ENCODE measurements around the gene FYB2. TPM values are rescaled to one million over a fixed set of nuclear protein-coding genes. Genes with fewer than 3 reads are reported as not detected.

Gene FYB2
- total RNA-seq, 1 donor from 2014 or later, result 0.14 TPM

- H3K27ac Mint-ChIP-seq (ENCODE audit: unreplicated experiment), result no peak overlapping the region
- peaks cover 11% of the 10 kb centered on the region for H3K4me1 Mint-ChIP-seq (ENCODE audit: low read depth, unreplicated experiment)
- H3K27me3 Mint-ChIP-seq (ENCODE audit: low read depth, unreplicated experiment), result peaks cover 16% of the 10 kb centered on the region
- H3K79me2 ChIP-seq (ENCODE audit: insufficient read depth, low read length), result no peaks in the 10 kb centered on the region
- H3K4me1 ChIP-seq (ENCODE audit: insufficient read depth, low read length), result peaks cover 4% of the 10 kb centered on the region
- no peak overlapping the region for H3K4me3 ChIP-seq (ENCODE audit: insufficient read depth, low read depth, low read length)
- no peaks in the 10 kb centered on the region for H3K36me3 ChIP-seq (ENCODE audit: insufficient read depth, low read length)
- no peaks in the 10 kb centered on the region for H3K27me3 ChIP-seq (ENCODE audit: insufficient read depth, low read length)
- no peak overlapping the region for H2AFZ ChIP-seq (ENCODE audit: low read depth, low read length)
- TF ChIP-seq CTCF (IDR thresholded peaks at IDR 0.05; ENCODE audit: insufficient read depth, low read depth, low read length) (no peak), EZH2 (IDR thresholded peaks at IDR 0.05; ENCODE audit: insufficient read depth, low read length) (no peak)
- H3K9me3 ChIP-seq (ENCODE audit: insufficient read depth, low read depth, low read length), result no peaks in the 10 kb centered on the region
- no peak overlapping the region for H3K27ac ChIP-seq (ENCODE audit: low read depth, low read length)
- no peak overlapping the region for H3K4me2 ChIP-seq (ENCODE audit: low read length)
- H3K36me3 Mint-ChIP-seq (ENCODE audit: low read depth, unreplicated experiment), result no peaks in the 10 kb centered on the region
- no peaks in the 10 kb centered on the region for H4K20me1 ChIP-seq (ENCODE audit: insufficient read depth, low read length)
- no peak overlapping the region for H3K9ac ChIP-seq (ENCODE audit: low read length)
- no peak overlapping the region for H3K4me3 Mint-ChIP-seq (ENCODE audit: unreplicated experiment)
- H3K9me3 Mint-ChIP-seq (ENCODE audit: unreplicated experiment), result peaks cover 9% of the 10 kb centered on the region
- no peak for FAIRE-seq
- no peak for DNase-seq (ENCODE audit: low read depth)
Observed at GRCh38 chr1:56817716-56818463, 1.3 kb downstream of the FYB2 start.

DNA sequence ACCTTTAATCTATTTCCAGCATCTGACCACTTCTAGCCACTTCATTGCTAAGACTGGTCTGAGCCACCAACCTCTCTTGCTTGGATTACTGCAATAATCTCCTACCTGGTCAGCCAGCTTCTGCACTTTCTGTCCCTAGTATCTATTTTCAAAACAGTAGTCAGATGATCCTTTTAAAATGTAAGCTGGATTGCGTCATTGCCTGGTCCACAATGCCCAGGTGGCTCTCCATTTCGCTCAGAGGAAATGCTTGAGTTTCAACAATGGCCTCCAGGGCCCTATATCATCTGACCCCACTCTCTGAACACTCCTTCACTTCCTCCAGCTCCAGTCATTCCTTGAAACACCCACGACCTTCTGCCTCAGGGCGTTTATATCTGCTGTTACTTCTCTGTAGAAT lies 2.3 kb downstream of the FYB2 start:
- Mint-ChIP-seq H3K4me3 (ENCODE audit: unreplicated experiment) (no peak overlapping the region), H3K9me3 (ENCODE audit: unreplicated experiment) (peaks cover 9% of the 10 kb centered on the region), H3K4me1 (ENCODE audit: low read depth, unreplicated experiment) (peaks cover 11% of the 10 kb centered on the region), H3K36me3 (ENCODE audit: low read depth, unreplicated experiment) (no peaks in the 10 kb centered on the region), H3K27ac (ENCODE audit: unreplicated experiment) (no peak overlapping the region), H3K27me3 (ENCODE audit: low read depth, unreplicated experiment) (peaks cover 12% of the 10 kb centered on the region)
- H3K36me3 ChIP-seq (ENCODE audit: insufficient read depth, low read length), result no peaks in the 10 kb centered on the region
- H3K4me1 ChIP-seq (ENCODE audit: insufficient read depth, low read length), result peaks cover 4% of the 10 kb centered on the region
- H3K9ac ChIP-seq (ENCODE audit: low read length), result no peak overlapping the region
- H3K4me3 ChIP-seq (ENCODE audit: insufficient read depth, low read depth, low read length), result no peak overlapping the region
- no peaks in the 10 kb centered on the region for H3K27me3 ChIP-seq (ENCODE audit: insufficient read depth, low read length)
- H3K27ac ChIP-seq (ENCODE audit: low read depth, low read length), result no peak overlapping the region
- no peak for DNase-seq (ENCODE audit: low read depth)
- H2AFZ ChIP-seq (ENCODE audit: low read depth, low read length), result no peak overlapping the region
- H4K20me1 ChIP-seq (ENCODE audit: insufficient read depth, low read length), result no peaks in the 10 kb centered on the region
- no peak for FAIRE-seq
- H3K79me2 ChIP-seq (ENCODE audit: insufficient read depth, low read length), result no peaks in the 10 kb centered on the region
- H3K9me3 ChIP-seq (ENCODE audit: insufficient read depth, low read depth, low read length), result no peaks in the 10 kb centered on the region
- H3K4me2 ChIP-seq (ENCODE audit: low read length), result no peak overlapping the region
- TF ChIP-seq EZH2 (IDR thresholded peaks at IDR 0.05; ENCODE audit: insufficient read depth, low read length), result no peak
- no peak for TF ChIP-seq CTCF (IDR thresholded peaks at IDR 0.05; ENCODE audit: insufficient read depth, low read depth, low read length)

DNA sequence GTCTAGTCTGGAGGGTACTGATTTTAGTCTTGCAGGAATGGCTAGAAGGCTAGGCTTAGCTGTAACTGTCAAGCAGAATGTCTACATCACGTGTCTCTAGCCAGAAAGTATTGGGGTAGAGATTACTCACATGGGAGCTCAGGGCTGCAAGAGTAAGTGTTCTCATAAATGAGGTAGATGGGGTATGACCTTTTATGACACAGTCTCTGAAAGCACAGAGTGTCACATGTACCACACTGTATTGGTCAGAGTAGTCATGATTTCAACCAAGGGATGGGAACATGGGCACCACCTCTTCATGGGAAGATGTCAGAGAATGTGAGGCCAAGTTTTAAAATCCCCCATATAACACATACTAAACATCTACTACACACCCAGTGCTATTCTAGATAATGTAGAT lies 2.9 kb downstream of the FYB2 start:
- H3K4me3 Mint-ChIP-seq (ENCODE audit: unreplicated experiment), result no peak overlapping the region
- no peaks in the 10 kb centered on the region for H3K36me3 Mint-ChIP-seq (ENCODE audit: low read depth, unreplicated experiment)
- H4K20me1 ChIP-seq (ENCODE audit: insufficient read depth, low read length), result no peaks in the 10 kb centered on the region
- H3K27ac Mint-ChIP-seq (ENCODE audit: unreplicated experiment), result no peak overlapping the region
- no peak overlapping the region for H3K4me3 ChIP-seq (ENCODE audit: insufficient read depth, low read depth, low read length)
- no peak overlapping the region for H3K27ac ChIP-seq (ENCODE audit: low read depth, low read length)
- peaks cover 11% of the 10 kb centered on the region for H3K4me1 Mint-ChIP-seq (ENCODE audit: low read depth, unreplicated experiment)
- peaks cover 12% of the 10 kb centered on the region for H3K27me3 Mint-ChIP-seq (ENCODE audit: low read depth, unreplicated experiment)
- TF ChIP-seq EZH2 (IDR thresholded peaks at IDR 0.05; ENCODE audit: insufficient read depth, low read length) (no peak), CTCF (IDR thresholded peaks at IDR 0.05; ENCODE audit: insufficient read depth, low read depth, low read length) (no peak)
- H3K9me3 Mint-ChIP-seq (ENCODE audit: unreplicated experiment), result peaks cover 9% of the 10 kb centered on the region
- no peak for FAIRE-seq
- no peak overlapping the region for H3K9ac ChIP-seq (ENCODE audit: low read length)
- no peak for DNase-seq (ENCODE audit: low read depth)
- H3K79me2 ChIP-seq (ENCODE audit: insufficient read depth, low read length), result no peaks in the 10 kb centered on the region
- no peaks in the 10 kb centered on the region for H3K36me3 ChIP-seq (ENCODE audit: insufficient read depth, low read length)
- H3K27me3 ChIP-seq (ENCODE audit: insufficient read depth, low read length), result no peaks in the 10 kb centered on the region
- H3K4me2 ChIP-seq (ENCODE audit: low read length), result no peak overlapping the region
- H3K9me3 ChIP-seq (ENCODE audit: insufficient read depth, low read depth, low read length), result no peaks in the 10 kb centered on the region
- H2AFZ ChIP-seq (ENCODE audit: low read depth, low read length), result no peak overlapping the region
- peaks cover 4% of the 10 kb centered on the region for H3K4me1 ChIP-seq (ENCODE audit: insufficient read depth, low read length)
